HG02884 (cell line): Measurements from ENCODE around the gene PAFAH1B1.
"Not testable (repeated sequence)": the region's sequence is repeated elsewhere in the genome, so short reads cannot be mapped to it uniquely, and the experiment has no call there.

Experiments
- ATAC-seq: cut with Tn5 transposase; IDR thresholded peaks from one replicate; pipeline ENCODE4 v1.9.1; 2021; ENCODE audit warnings: mild to moderate bottlenecking, moderate library complexity; ENCODE audit not compliant: unreplicated experiment

Gene PAFAH1B1

GRCh38 chr17:2592971-2593820 lies at the start of gene PAFAH1B1:
Gene PAFAH1B1 (plus strand): TSS chr17:2593654. CDS start chr17:2638289, 44,635 bp downstream.
- peak; percentile 67 for ATAC-seq

DNA sequence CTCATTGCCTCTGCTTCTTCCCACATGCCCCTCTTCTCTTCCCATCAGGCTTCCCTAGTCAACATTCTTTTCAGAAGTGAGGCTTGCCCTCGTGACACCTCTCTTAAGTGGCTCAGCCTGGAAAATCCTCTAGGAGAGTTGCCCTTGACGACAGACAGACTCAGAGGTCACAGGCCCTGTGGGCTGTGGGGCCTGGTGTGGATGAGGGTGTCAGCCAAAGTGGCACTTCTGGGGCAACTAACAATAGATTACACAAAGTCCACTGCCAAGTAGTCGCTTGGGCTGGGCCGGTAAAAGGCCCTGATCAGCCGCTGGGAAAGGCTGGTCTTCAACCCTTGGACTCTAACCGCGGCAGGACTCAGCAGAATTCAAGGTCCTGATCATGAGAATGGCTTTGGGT lies 48.1 kb upstream of the PAFAH1B1 start:
- ATAC-seq: no peak

GRCh38 chr17:2547176-2547575 lies 46.3 kb upstream of the PAFAH1B1 start:
- ATAC-seq: no peak

DNA sequence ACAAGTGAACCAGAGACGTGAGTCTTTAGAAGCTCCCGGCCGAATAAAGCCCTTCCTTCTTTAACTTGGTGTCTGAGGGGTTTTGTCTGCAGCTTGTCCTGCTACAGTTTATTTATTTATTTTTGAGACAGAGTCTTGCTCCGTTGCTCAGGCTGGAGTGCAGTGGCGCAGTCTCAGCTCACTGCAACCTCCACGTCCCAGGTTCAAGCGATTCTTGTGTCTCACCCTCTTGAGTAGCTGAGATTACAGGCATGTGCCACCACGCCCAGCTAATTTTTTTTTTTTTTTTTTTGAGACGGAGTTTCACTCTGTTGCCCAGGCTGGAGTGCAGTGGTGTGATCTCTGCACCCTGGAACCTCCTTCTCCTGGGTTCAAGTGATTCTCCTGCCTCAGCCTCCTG lies 45.4 kb upstream of the PAFAH1B1 start:
- not testable (repeated sequence) for ATAC-seq

DNA sequence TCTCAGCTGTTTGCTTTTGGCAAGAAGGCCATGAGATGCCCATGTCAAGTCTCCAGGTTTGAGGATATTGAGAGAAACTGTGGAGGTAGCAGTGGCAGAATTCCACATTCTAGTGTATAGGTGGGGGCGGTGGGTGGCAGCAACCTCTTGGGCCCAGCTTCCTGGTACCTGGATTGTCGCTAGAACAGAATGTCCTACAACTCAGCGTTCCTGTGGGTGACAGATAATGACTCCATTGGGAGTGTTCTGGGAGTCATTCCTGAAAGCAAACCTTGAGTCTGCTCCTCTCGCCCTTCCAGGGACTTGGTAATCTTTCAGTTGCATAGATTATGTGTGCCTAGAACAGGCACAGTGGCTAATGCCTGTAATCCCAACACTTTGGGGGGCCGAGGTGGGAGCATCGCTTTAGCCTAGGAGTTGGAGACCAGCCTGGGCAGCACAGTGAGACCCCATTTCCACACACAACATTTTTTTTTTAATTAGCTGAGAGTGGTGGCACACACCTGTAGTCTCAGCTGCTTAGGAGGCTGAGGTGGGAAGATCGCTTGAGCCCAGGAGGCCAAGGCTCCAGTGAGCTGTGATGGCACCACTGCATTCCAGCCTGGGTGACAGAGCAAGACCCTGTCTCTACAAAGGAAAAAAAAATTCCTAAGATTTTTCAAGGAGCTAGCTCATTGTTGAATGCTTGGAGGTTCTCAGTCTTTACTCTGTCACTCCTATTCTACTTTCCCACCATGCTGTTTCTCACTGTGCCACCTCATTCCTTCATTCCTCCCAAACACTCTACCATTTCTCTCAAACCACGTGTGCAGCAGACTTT lies 43.9 kb upstream of the PAFAH1B1 start:
- no peak for ATAC-seq

GRCh38 chr17:2551493-2551892 lies 42.0 kb upstream of the PAFAH1B1 start:
- no peak for ATAC-seq

DNA sequence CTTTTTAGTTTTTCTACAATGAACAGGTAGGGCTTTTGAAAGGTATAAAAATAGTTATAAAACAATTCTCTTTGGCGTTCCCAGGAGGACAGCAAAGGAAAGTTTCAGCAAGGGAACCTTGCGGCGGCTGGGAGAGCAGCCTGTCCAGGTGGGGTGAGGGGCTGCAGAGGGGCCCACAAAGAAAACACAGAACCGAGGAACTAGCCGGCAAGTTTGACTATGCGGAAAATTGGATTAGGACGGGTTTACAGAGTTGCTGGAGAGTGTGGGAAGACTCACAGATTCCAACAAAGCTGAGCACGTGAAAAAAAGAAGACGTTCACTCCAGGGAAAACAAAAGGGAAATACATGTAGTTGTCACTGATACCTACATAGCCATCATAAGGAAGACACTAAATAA lies 41.5 kb upstream of the PAFAH1B1 start:
- no peak for ATAC-seq

GRCh38 chr17:2560658-2561057 lies 32.8 kb upstream of the PAFAH1B1 start:
- ATAC-seq: no peak

GRCh38 chr17:2562162-2562858 lies 31.1 kb upstream of the PAFAH1B1 start:
- ATAC-seq: no peak

- no peak for ATAC-seq
These were observed 30.4 kb upstream of the PAFAH1B1 start for GRCh38 chr17:2563061-2563460.

- ATAC-seq: no peak
These were observed 29.9 kb upstream of the PAFAH1B1 start for GRCh38 chr17:2563543-2563942.

- no peak for ATAC-seq
These were observed 28.6 kb upstream of the PAFAH1B1 start for GRCh38 chr17:2564877-2565276.

GRCh38 chr17:2566056-2566455 lies 27.4 kb upstream of the PAFAH1B1 start:
- no peak for ATAC-seq

- ATAC-seq: peak; percentile 63
These were observed 21.7 kb upstream of the PAFAH1B1 start for GRCh38 chr17:2571523-2572303.

- not testable (repeated sequence) for ATAC-seq
These were observed 21.2 kb upstream of the PAFAH1B1 start for GRCh38 chr17:2572304-2572609.

DNA sequence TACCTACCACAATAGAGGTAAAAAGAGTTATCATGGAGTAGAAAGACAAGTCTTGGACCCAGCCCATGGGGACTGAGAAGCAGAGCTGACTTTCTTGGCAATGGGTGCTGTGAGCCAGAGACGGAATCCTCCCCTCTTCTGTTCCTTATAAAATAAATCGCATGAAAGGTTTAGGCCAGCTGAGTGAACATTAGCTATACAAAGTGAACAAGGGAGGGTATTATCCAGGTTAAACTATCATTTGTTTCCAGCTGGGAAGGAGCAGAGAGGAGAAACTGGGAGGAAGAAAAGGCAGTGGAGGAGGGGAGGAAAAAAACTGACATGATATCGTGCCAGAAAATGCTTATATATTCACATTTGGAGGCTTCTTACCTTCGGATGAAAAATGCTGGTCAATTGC lies 13.3 kb upstream of the PAFAH1B1 start:
- no peak for ATAC-seq

DNA sequence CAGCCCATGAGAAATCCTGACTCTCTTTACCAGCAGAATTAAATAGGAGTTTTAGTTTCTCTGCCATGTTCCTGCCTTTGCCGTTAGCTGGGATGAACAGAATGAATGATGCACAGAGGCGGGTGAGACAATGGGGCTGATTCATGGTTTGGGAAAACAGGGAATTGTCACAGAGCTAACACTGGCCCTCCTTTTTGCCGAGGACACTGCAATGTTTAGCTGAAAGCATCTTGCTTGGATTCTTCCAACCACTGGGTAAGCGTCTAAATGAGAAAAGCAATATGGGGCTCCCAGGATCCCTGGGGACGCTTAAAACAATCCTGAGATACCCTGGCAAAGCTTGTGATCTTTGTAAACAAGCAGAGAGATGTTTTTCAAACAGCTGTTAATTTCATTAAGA lies 12.8 kb upstream of the PAFAH1B1 start:
- ATAC-seq: no peak

DNA sequence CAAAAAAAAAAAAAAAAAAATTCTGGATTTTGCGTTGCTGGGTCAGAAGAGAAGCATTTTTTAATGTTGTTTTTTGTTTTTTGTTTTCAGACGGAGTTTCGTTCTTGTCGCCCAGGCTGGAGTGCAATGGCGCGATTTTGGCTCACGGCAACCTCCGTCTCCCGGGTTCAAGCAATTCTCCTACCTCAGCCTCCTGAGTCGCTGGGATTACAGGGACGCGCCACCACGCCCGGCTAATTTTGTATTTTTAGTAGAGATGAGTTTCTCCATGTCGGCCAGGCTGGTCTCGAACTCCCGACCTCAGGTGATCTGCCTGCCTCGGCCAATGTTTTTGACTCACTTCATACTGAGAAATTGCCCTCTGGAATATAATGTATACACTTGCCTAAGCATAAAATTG lies 11.0 kb upstream of the PAFAH1B1 start:
- no peak for ATAC-seq

DNA sequence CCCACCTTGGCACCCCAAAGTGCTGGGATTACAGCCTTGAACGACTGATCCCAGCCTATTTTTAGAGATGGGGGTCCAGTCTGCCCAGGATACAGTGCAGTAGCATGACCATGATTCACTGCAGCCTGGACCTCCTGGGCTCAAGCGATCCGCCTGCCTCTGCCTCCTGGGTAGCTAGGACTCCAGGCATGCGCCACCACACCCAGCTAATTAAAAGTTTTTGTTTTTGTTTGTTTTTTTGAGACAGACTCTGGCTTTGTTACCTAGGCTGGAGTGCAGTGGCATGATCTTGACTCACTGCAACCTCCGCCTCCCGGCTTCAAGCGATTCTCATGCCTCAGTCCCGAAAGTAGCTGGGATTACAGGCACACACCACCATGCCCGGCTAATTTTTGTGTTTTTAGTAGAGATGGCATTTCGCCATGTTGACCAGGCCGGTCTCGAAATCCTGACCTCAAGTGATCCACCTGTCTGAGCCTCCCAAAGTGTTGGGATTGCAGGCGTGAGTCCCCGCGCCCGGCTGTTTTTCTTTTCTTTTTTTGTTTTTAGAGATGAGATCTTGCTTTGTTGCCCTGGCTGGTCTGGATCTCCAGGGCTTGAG lies 2.3 kb upstream of the PAFAH1B1 start:
- no peak for ATAC-seq
